IPS-15b (cell line): Measurements from ENCODE around the gene TBC1D8.

Experiments
- H3K27me3 ChIP-seq: one replicate; pipeline ENCODE4 v1.6.1; 2013; ENCODE audit warnings: low read length; ENCODE audit not compliant: control insufficient read depth, insufficient read depth
- H3K36me3 ChIP-seq: one replicate; pipeline ENCODE4 v1.6.1; 2013; ENCODE audit warnings: low read length; ENCODE audit not compliant: control insufficient read depth, insufficient read depth
- H3K4me1 ChIP-seq: one replicate; pipeline ENCODE4 v1.6.1; 2013; ENCODE audit warnings: mild to moderate bottlenecking, low read length; ENCODE audit not compliant: control insufficient read depth, insufficient read depth
- H3K4me3 ChIP-seq: one replicate; pipeline ENCODE4 v1.5.1; 2013; ENCODE audit warnings: low read depth, low read length
- H3K9ac ChIP-seq: one replicate; pipeline ENCODE4 v1.6.1; 2013; ENCODE audit warnings: low read depth, mild to moderate bottlenecking, low read length
- H3K9me3 ChIP-seq: one replicate; pipeline ENCODE4 v1.6.1; 2013; ENCODE audit warnings: mild to moderate bottlenecking, low read length; ENCODE audit not compliant: control insufficient read depth, insufficient read depth

Gene TBC1D8

DNA sequence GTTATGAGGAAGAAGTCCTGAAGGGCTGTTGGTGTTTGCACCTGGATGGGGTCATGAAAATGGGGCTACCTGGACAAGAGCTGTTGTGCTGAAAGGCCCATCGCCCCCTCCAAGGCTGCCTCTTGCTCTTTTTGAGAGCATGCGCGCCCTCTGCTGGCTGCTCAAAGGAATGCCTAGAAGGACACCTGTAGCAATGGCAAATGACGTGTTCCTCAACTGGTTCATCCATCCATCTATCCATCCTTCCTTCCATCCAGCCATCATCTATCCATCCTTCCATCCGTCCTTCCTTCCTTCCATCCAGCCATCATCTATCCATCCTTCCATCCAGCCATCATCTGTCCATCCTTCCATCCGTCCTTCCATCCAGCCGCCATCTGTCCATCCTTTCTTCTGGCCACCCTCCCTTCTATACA lies 166.3 kb downstream of the TBC1D8 start:
- no peak overlapping the region for H3K4me3 ChIP-seq
- no peaks in the 10 kb centered on the region for H3K9me3 ChIP-seq
- H3K27me3 ChIP-seq = no peaks in the 10 kb centered on the region
- no peak overlapping the region for H3K9ac ChIP-seq
- H3K4me1 ChIP-seq = no peaks in the 10 kb centered on the region
- no peaks in the 10 kb centered on the region for H3K36me3 ChIP-seq

DNA sequence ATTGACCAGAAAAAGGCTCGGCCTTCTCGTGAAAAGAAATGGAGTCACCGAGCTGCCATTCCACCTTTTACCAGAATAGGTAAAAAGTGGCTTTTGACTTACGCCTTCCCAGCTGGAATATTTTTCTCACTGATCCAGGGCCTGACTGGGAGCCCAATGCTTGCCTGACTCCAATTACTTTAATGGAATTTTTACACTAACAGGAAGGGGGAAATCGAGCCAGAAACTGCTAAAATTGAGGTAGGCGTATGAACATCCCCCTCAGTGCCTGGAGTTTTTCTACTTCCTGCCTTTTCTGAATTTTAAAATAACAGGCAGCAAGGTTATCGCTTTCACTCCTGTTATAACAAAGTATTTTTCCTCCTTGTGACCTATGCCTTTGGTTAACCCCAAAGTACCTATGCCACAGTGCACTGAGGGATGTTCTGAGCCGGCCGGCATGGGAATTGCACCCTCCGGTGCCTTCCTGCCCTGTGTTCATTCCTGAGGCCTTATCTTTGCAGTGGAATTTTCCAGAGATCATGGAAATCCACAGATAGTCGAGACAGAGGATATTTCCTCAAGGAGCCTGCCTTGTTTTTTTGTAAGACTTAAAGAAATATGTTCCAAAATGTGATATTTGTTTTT lies 167.4 kb downstream of the TBC1D8 start:
- Histone ChIP-seq H3K4me3 (no peak overlapping the region), H3K27me3 (no peaks in the 10 kb centered on the region), H3K36me3 (no peaks in the 10 kb centered on the region), H3K9me3 (no peaks in the 10 kb centered on the region), H3K9ac (no peak overlapping the region), H3K4me1 (no peaks in the 10 kb centered on the region)

- Histone ChIP-seq H3K4me3 (no peak overlapping the region), H3K9ac (no peak overlapping the region), H3K27me3 (no peaks in the 10 kb centered on the region), H3K9me3 (no peaks in the 10 kb centered on the region), H3K4me1 (no peaks in the 10 kb centered on the region), H3K36me3 (no peaks in the 10 kb centered on the region)
Measured at GRCh38 chr2:100983201-100983600, 168.0 kb downstream of the TBC1D8 start.

- Histone ChIP-seq H3K4me1 (no peaks in the 10 kb centered on the region), H3K9ac (no peak overlapping the region), H3K4me3 (no peak overlapping the region), H3K27me3 (no peaks in the 10 kb centered on the region), H3K9me3 (no peaks in the 10 kb centered on the region), H3K36me3 (no peaks in the 10 kb centered on the region)
Measured at GRCh38 chr2:100982431-100982861, 168.7 kb downstream of the TBC1D8 start.

- H3K36me3 ChIP-seq = no peaks in the 10 kb centered on the region
- no peak overlapping the region for H3K4me3 ChIP-seq
- no peaks in the 10 kb centered on the region for H3K27me3 ChIP-seq
- no peak overlapping the region for H3K9ac ChIP-seq
- H3K4me1 ChIP-seq = no peaks in the 10 kb centered on the region
- H3K9me3 ChIP-seq = no peaks in the 10 kb centered on the region
Measured at GRCh38 chr2:100981011-100981410, 170.2 kb downstream of the TBC1D8 start.

- no peaks in the 10 kb centered on the region for H3K27me3 ChIP-seq
- no peak overlapping the region for H3K9ac ChIP-seq
- H3K36me3 ChIP-seq = no peaks in the 10 kb centered on the region
- H3K4me1 ChIP-seq = no peaks in the 10 kb centered on the region
- no peaks in the 10 kb centered on the region for H3K9me3 ChIP-seq
- no peak overlapping the region for H3K4me3 ChIP-seq
Measured at GRCh38 chr2:100980046-100980445, 171.1 kb downstream of the TBC1D8 start.

DNA sequence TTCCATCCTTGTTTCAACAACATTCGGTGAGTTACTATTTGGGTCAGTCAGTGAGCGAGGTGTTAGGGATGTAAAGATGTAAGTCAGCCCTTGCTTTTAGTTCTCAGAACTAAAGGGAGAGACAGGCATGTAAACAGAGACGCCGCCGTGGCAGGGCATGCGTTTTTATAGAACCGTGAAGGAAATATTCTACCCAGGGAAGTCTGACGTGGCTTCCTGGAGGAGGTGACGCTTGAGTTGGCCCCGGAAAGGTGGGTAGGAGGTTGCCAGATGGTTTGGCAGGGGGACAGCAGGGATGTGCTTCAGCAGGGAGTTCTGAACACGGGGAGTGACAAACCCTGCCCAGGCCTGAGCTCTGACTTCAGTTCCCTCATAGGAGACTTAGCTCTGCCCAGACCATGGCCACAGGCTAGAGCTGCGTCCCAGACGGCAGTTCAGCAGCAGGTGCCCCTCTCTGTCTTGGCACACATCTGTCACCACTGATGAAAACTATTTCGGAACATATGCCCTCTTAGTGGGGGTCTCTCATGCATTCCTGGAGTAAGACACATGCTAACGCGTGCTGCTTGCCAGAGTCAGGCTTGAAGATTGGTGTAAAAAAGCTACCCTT lies 172.5 kb downstream of the TBC1D8 start:
- H3K4me3 ChIP-seq = no peak overlapping the region
- no peaks in the 10 kb centered on the region for H3K36me3 ChIP-seq
- no peak overlapping the region for H3K9ac ChIP-seq
- H3K4me1 ChIP-seq = no peaks in the 10 kb centered on the region
- no peaks in the 10 kb centered on the region for H3K9me3 ChIP-seq
- H3K27me3 ChIP-seq = no peaks in the 10 kb centered on the region

DNA sequence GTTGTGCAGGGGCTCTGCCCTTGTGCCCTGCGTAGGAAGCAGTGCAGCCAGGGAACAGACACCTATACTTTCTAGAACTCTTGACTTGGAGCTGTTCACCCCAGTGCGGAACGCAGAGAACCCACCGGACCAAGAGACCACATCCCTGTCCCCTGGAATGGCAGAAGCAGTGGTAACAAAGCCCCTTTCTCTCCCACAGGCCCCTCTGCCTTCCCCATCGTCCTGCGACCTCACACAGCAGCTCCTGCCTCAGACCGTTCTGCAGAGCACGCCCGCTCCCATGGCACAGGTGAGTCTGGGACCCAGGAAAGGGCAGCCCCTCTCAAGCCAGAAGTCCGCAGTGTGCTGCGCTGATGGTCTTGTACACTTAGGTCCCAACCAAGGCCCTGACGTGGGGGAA lies 173.7 kb downstream of the TBC1D8 start:
- H3K36me3 ChIP-seq = no peaks in the 10 kb centered on the region
- H3K4me1 ChIP-seq = no peaks in the 10 kb centered on the region
- no peaks in the 10 kb centered on the region for H3K9me3 ChIP-seq
- H3K27me3 ChIP-seq = no peaks in the 10 kb centered on the region
- no peak overlapping the region for H3K9ac ChIP-seq
- no peak overlapping the region for H3K4me3 ChIP-seq

DNA sequence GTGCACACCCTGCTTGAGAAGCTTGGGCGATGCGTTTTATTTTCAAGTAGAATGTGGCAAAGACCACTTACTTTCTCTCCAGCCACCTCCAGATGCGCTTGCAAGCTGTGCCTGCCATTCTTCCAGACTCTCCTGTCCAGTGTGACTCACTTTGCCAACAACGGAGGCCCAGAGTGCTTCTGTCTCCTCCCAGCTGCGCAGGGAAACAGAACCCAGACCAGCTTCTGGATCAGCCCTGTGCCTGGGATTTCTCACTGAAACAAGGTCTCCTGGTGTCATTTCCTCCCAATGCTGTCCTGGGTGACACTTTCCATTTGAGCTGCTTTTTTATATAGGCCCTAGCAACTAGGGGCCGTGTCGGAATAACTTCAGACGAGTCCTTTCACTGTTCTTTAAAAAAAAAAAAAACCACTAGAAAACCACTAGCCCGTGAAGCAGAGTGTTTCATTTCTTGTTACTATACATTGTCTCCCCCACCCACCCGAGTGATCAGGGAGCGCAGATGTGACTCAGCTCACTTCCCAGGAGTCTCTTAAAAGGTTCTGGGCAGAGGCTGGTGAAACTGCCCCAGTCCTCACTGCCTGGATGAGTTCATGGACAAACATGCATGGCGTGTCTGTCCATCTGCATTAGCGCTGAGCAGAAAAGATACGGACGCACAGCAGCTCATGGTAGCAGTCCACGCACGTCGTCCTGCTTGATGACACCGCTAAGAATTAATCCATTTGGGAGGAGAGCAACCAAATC lies 174.4 kb downstream of the TBC1D8 start:
- H3K9me3 ChIP-seq = no peaks in the 10 kb centered on the region
- H3K27me3 ChIP-seq = no peaks in the 10 kb centered on the region
- no peaks in the 10 kb centered on the region for H3K4me1 ChIP-seq
- H3K9ac ChIP-seq = no peak overlapping the region
- no peak overlapping the region for H3K4me3 ChIP-seq
- H3K36me3 ChIP-seq = no peaks in the 10 kb centered on the region

DNA sequence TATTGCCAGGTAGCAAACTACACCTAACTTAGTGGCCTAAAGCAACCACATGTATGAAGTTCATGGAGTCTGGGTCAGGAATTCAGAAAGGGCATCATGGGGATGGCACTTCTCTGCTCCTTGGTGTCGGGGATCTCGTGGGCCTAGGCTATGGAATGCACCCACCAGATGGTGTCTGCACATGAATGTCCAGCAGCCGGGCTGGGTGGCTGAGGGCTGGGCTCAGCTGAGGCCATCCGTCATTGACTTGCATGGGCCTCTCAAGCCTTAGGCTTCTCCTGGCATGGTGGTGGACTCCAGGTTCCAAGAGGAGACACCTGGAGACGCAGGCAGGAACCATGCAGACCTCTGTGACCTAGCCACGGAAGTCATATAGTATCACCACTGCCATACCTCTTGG lies 175.1 kb downstream of the TBC1D8 start:
- Histone ChIP-seq H3K4me1 (no peaks in the 10 kb centered on the region), H3K4me3 (no peak overlapping the region), H3K9ac (no peak overlapping the region), H3K9me3 (no peaks in the 10 kb centered on the region), H3K27me3 (no peaks in the 10 kb centered on the region), H3K36me3 (no peaks in the 10 kb centered on the region)

- Histone ChIP-seq H3K4me1 (no peaks in the 10 kb centered on the region), H3K36me3 (no peaks in the 10 kb centered on the region), H3K4me3 (no peak overlapping the region), H3K27me3 (no peaks in the 10 kb centered on the region), H3K9ac (no peak overlapping the region), H3K9me3 (no peaks in the 10 kb centered on the region)
Measured at GRCh38 chr2:100975521-100975785, 175.7 kb downstream of the TBC1D8 start.
